Panc1 (cell line): ENCODE measurements around the gene MTHFD1L.

Source experiments
- CTCF ChIP-seq: fragments of 450-650 bp; IDR thresholded peaks from 2 replicates; pipeline ENCODE4 v1.5.1; 2017; ENCODE audit warnings: mild to moderate bottlenecking
- POLR2AphosphoS5 ChIP-seq: IDR thresholded peaks from 2 replicates; pipeline ENCODE4 v1.6.1; 2012; ENCODE audit warnings: mild to moderate bottlenecking, low read depth, low read length, moderate library complexity
- REST ChIP-seq, 2 experiments: IDR thresholded peaks; 2 replicates each; pipeline ENCODE4 v1.6.1; 2011 to 2012; ENCODE audit warnings: low read depth in 2 of 2, control low read depth in 1 of 2, low read length in 1 of 2, mild to moderate bottlenecking in 1 of 2, moderate library complexity in 1 of 2; ENCODE audit not compliant: insufficient read depth in 1 of 2
- SIN3A ChIP-seq: IDR thresholded peaks from 2 replicates; pipeline ENCODE4 v1.6.1; 2012; ENCODE audit warnings: low read depth, mild to moderate bottlenecking, low read length, moderate library complexity, borderline replicate concordance; ENCODE audit not compliant: insufficient read depth
- TCF7L2 ChIP-seq: IDR thresholded peaks from 2 replicates; pipeline ENCODE4 v1.6.1; 2011; ENCODE audit warnings: mild to moderate bottlenecking, low read depth, low read length, inconsistent platforms

GRCh38 chr6:150880336-150880735 lies 14.8 kb downstream of the MTHFD1L start:
- TF ChIP-seq CTCF, result no peak
- no peak for TF ChIP-seq SIN3A
- TF ChIP-seq REST (IDR thresholded peaks at IDR 0.05; ENCODE audit: insufficient read depth in 1 of 2, low read depth in 2 of 2, low read length in 1 of 2), result no peak
- no peak for TF ChIP-seq POLR2AphosphoS5
- TF ChIP-seq TCF7L2, result no peak
